CD4-positive, alpha-beta T cell (primary cell): ENCODE measurements around the gene FOXO3. TPM values are rescaled to one million over a fixed set of nuclear protein-coding genes. Genes with fewer than 3 reads are reported as not detected.

Source experiments
- ATAC-seq: fragments of 200-7000 bp; cut with Tn5 transposase; one replicate; pipeline ENCODE4 v1.10.0; 2022; ENCODE audit warnings: mild to moderate bottlenecking; ENCODE audit not compliant: poor library complexity
- CTCF ChIA-PET: fragments of 350-600 bp; sonication (Branson Sonifier 250); formaldehyde crosslinking; loops from one replicate; lab custom pipeline; 2021; ENCODE audit warnings: antibody characterized with exemption, inconsistent platforms; lab: Charles Lee
- POLR2A ChIA-PET: fragments of 350-600 bp; sonication (Branson Sonifier 250); formaldehyde crosslinking; loops from one replicate; lab custom pipeline; 2021; ENCODE audit warnings: antibody characterized with exemption, inconsistent platforms; lab: Charles Lee
- DNase-seq, 14 experiments: peaks; one replicate each; pipeline ENCODE4 v3.0.0-alpha.2; 2013 to 2020; ENCODE audit warnings: mixed read lengths in 2 of 14
- H3K27ac ChIP-seq, 2 donors: one replicate each; pipeline versions ENCODE4 v1.5.1 to v1.7.0; 2013; ENCODE audit warnings: low read length in 2 of 2, low read depth in 1 of 2, mild to moderate bottlenecking in 1 of 2
- H3K27me3 ChIP-seq, 2 experiments: 1 replicate in 1 of 2; 2 replicates in 1 of 2; pipeline versions ENCODE4 v1.6.1 to v1.7.0; 2013; ENCODE audit warnings: low read length in 2 of 2, control low read depth in 1 of 2, mild to moderate bottlenecking in 1 of 2, moderate library complexity in 1 of 2; ENCODE audit not compliant: insufficient read depth in 2 of 2, control insufficient read depth in 1 of 2
- H3K36me3 ChIP-seq: one replicate; pipeline ENCODE4 v1.6.1; 2013; ENCODE audit warnings: low read length, control low read depth; ENCODE audit not compliant: insufficient read depth
- H3K4me1 ChIP-seq: one replicate; pipeline ENCODE4 v1.6.1; 2013; ENCODE audit warnings: low read length, control low read depth; ENCODE audit not compliant: insufficient read depth
- H3K4me3 ChIP-seq: one replicate; pipeline ENCODE4 v1.5.1; 2013; ENCODE audit warnings: mild to moderate bottlenecking, low read length, moderate library complexity
- H3K9me3 ChIP-seq, 2 experiments: 1 replicate in 1 of 2; 2 replicates in 1 of 2; pipeline versions ENCODE4 v1.6.1 to v1.7.0; 2013; ENCODE audit warnings: low read length in 2 of 2, mild to moderate bottlenecking in 2 of 2, control low read depth in 1 of 2, moderate library complexity in 1 of 2; ENCODE audit not compliant: control insufficient read depth in 1 of 2, insufficient read depth in 1 of 2
- H3K27ac Mint-ChIP-seq: one replicate; pipeline ENCODE4 v1.8.0; 2020; ENCODE audit warnings: mixed read lengths
- H3K27me3 Mint-ChIP-seq: one replicate; pipeline ENCODE4 v1.8.0; 2021; ENCODE audit warnings: mixed read lengths
- H3K36me3 Mint-ChIP-seq: one replicate; pipeline ENCODE4 v1.8.0; 2021; ENCODE audit warnings: low read depth, mixed read lengths
- H3K4me1 Mint-ChIP-seq: one replicate; pipeline ENCODE4 v1.8.0; 2021; ENCODE audit warnings: low read depth, mixed read lengths
- H3K4me3 Mint-ChIP-seq: one replicate; pipeline ENCODE4 v1.8.0; 2020; ENCODE audit warnings: mild to moderate bottlenecking, mixed read lengths
- H3K9me3 Mint-ChIP-seq: one replicate; pipeline ENCODE4 v1.8.0; 2020; ENCODE audit warnings: mixed read lengths
- intact Hi-C, 2 experiments: fragments of 100-400 bp; cut with DNase I in 1 of 2; cut with micrococcal nuclease in 1 of 2; formaldehyde crosslinking; loops; one replicate each; pipeline versions ENCODE4 v1.15.1 to v1.9.0; 2023 to 2025; cut with DNase I, micrococcal nuclease
- total RNA-seq, 174 experiments: library from RNA in 2 of 174; stranded (reverse) in 2 of 174; gene quantifications; one replicate each; pipeline ENCODE4 v1.2.3 and lab custom pipeline; 2021 to 2026
- TF ChIP-seq, protein P1 (sequence below): fragments of 200-600 bp; IDR thresholded peaks from one replicate; pipeline ENCODE4 v1.8.0; 2022; ENCODE audit warnings: antibody characterized with exemption, mild to moderate bottlenecking

The FOXO3 gene
- total RNA-seq, 2 experiments from 2014 or later: 24.3 to 25.3 TPM

- no peak overlapping the region for H3K4me3 ChIP-seq
- Mint-ChIP-seq H3K9me3 (no peaks in the 10 kb centered on the region), H3K27me3 (no peaks in the 10 kb centered on the region), H3K36me3 (no peaks in the 10 kb centered on the region), H3K4me1 (no peaks in the 10 kb centered on the region), H3K27ac (no peak overlapping the region), H3K4me3 (no peak overlapping the region)
- intact Hi-C loops: no loop called here
- ChIA-PET CTCF (no interaction called here), POLR2A (no interaction called here)
- no peaks in the 10 kb centered on the region for H3K9me3 ChIP-seq
- no peak overlapping the region for H3K27ac ChIP-seq
- no peaks in the 10 kb centered on the region for H3K27me3 ChIP-seq
- H3K4me1 ChIP-seq: no peaks in the 10 kb centered on the region
- ATAC-seq (no peak), DNase-seq (no peak)
- TF ChIP-seq, protein P1, sequence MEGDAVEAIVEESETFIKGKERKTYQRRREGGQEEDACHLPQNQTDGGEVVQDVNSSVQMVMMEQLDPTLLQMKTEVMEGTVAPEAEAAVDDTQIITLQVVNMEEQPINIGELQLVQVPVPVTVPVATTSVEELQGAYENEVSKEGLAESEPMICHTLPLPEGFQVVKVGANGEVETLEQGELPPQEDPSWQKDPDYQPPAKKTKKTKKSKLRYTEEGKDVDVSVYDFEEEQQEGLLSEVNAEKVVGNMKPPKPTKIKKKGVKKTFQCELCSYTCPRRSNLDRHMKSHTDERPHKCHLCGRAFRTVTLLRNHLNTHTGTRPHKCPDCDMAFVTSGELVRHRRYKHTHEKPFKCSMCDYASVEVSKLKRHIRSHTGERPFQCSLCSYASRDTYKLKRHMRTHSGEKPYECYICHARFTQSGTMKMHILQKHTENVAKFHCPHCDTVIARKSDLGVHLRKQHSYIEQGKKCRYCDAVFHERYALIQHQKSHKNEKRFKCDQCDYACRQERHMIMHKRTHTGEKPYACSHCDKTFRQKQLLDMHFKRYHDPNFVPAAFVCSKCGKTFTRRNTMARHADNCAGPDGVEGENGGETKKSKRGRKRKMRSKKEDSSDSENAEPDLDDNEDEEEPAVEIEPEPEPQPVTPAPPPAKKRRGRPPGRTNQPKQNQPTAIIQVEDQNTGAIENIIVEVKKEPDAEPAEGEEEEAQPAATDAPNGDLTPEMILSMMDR: no peak
- no peaks in the 10 kb centered on the region for H3K36me3 ChIP-seq
Observed at GRCh38 chr6:108733706-108734265, 173.1 kb downstream of the FOXO3 start.
